ENCODE data around the gene STK32C. TPM values are rescaled to one million over a fixed set of nuclear protein-coding genes. Genes with fewer than 3 reads are reported as not detected.
A peak's percentile ranks its signal among the peaks of the same experiment; 100 is the strongest.
"Not testable (repeated sequence)": the region's sequence is repeated elsewhere in the genome, so short reads cannot be mapped to it uniquely, and the experiment has no call there.

The STK32C gene
- total RNA-seq (2014; rRNA removed; shearing (Covaris generic)), result 24.9 and 31.4 TPM in 2 replicates

DNA sequence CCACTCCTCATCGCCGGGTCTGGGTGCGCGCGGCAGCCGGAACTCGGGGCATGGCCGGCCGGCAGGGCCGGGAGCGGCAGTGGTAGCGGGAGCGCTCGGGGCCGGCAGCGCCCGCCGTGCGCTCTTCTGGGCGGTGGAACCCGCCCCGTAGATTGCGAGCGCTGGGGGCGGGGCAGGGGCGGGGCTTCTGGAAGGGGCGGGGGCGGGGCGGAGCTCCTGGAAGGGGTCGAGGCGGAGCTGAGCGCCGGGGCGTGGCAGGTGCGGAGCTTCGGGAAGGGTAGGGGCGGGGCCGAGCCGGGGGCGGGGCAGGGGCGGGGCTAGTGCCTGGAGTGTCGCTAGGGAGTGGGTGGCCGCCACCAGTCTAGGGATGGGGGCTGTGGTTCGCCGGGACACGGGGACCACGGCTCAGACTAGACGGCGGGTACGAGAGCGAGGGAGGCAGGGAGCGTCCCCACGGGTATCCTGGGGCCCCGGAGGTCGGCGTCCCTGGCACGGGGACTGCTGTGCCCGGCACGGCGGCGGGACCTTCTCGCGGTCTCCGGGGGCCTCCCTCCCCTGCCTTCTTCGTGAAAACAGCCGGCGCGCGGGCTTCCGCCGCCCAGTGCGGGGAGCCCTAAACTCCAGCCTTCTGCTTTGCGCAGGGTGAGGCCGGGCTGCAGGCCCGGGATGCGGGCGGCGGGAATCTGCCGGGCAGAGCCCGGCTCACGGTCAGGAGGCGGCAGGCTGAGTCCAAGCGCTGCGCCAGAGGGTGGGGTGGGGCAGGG lies at the start of gene STK32C:
Gene STK32C, minus strand, starts transcription at position 128 of the 764 bp plus-strand sequence. Its CDS starts 117 bp downstream, at position 11.
- H3K27me3 ChIP-seq (ENCODE audit: control insufficient read depth, insufficient read depth, low read length), result peaks cover 38% of the 10 kb centered on the region
- H3K4me3 ChIP-seq (ENCODE audit: insufficient read depth, low read depth, low read length), result peak within 1 kb of the TSS; percentile 75
- H3K36me3 ChIP-seq (replicated peaks; ENCODE audit: control insufficient read depth, insufficient read depth, low read length), result no peaks in the 10 kb centered on the region; the same call in 1 of the 2 replicates
- peak; percentile 100 for DNase-seq

DNA sequence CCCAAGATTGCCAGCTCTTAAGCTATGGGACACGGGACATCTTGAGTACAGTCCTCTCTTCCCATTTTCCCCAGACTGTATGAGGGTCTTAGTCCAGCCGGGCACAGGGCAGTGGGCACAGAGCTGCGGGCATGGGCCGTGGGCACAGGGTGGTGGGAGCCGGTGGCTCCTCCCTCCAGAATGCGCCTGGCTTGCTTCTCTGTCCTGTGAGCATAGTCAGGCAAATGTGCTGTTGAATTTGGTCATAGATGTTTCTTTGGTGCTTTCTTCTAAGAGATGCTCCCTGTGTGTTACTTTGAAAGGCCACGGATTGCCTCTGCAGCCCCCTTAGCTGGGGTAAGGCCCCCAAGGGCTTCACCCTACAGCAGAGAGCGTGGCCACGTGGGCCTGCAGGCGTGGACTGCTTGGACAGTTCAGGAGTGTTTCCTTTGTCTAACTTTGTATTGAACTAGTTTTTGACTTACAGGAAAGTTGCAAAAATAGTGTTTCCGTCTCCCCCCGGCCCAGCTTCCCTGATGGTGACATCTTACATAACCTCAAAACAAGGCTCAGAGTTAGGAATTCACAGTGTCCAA lies 49.0 kb upstream of the STK32C start:
- DNase-seq, result no peak
- H3K36me3 ChIP-seq (replicated peaks; ENCODE audit: control insufficient read depth, insufficient read depth, low read length), result no peaks in the 10 kb centered on the region
- H3K4me3 ChIP-seq (ENCODE audit: insufficient read depth, low read depth, low read length), result no peak overlapping the region
- no peaks in the 10 kb centered on the region for H3K27me3 ChIP-seq (ENCODE audit: control insufficient read depth, insufficient read depth, low read length)

GRCh38 chr10:132355754-132356153 lies 48.0 kb upstream of the STK32C start:
- no peak for DNase-seq
- no peaks in the 10 kb centered on the region for H3K36me3 ChIP-seq (replicated peaks; ENCODE audit: control insufficient read depth, insufficient read depth, low read length)
- H3K27me3 ChIP-seq (ENCODE audit: control insufficient read depth, insufficient read depth, low read length), result no peaks in the 10 kb centered on the region

GRCh38 chr10:132355297-132355696 lies 47.5 kb upstream of the STK32C start:
- H3K4me3 ChIP-seq (ENCODE audit: insufficient read depth, low read depth, low read length), result no peak overlapping the region
- H3K36me3 ChIP-seq (replicated peaks; ENCODE audit: control insufficient read depth, insufficient read depth, low read length), result no peaks in the 10 kb centered on the region
- no peak for DNase-seq
- H3K27me3 ChIP-seq (ENCODE audit: control insufficient read depth, insufficient read depth, low read length), result no peaks in the 10 kb centered on the region

More at GRCh38 chr10:132355754-132356153, 48.0 kb upstream of the STK32C start:
- H3K4me3 ChIP-seq (ENCODE audit: insufficient read depth, low read depth, low read length), result no peak overlapping the region

- H3K27me3 ChIP-seq (ENCODE audit: control insufficient read depth, insufficient read depth, low read length), result no peaks in the 10 kb centered on the region
- no peak overlapping the region for H3K4me3 ChIP-seq (ENCODE audit: insufficient read depth, low read depth, low read length)
- no peaks in the 10 kb centered on the region for H3K36me3 ChIP-seq (replicated peaks; ENCODE audit: control insufficient read depth, insufficient read depth, low read length)
- DNase-seq, result peak; percentile 70
Measured at GRCh38 chr10:132354356-132355094, 46.8 kb upstream of the STK32C start.

GRCh38 chr10:132353456-132354355 lies 46.0 kb upstream of the STK32C start:
- DNase-seq, result peak; percentile 47
- Histone ChIP-seq H3K4me3 (ENCODE audit: insufficient read depth, low read depth, low read length) (no peak overlapping the region), H3K27me3 (ENCODE audit: control insufficient read depth, insufficient read depth, low read length) (no peaks in the 10 kb centered on the region), H3K36me3 (replicated peaks; ENCODE audit: control insufficient read depth, insufficient read depth, low read length) (no peaks in the 10 kb centered on the region)

GRCh38 chr10:132352462-132353308 lies 44.9 kb upstream of the STK32C start:
- not testable (repeated sequence) for H3K36me3 ChIP-seq (replicated peaks; ENCODE audit: control insufficient read depth, insufficient read depth, low read length); H3K27me3 ChIP-seq (ENCODE audit: control insufficient read depth, insufficient read depth, low read length); H3K4me3 ChIP-seq (ENCODE audit: insufficient read depth, low read depth, low read length)
- peak; percentile 96 for DNase-seq

DNA sequence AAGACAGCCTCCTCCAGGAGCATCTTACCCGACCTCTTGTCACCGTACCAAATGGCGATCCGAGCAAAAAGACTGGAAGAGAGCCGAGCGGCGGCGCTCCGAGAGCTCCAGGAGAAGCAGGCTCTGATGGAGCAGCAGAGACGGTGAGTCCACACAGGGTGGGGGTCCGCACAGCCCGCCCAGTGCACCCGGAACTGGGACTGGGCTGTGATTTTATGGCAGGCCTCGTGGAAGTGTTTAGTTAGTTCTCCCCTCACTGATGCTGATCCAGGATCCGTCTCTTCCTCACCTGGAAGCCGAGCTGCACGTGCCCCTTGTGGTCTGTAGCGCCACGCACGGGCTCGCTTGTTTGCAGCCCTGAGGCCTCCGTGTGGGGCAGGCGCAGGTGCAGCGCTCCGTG lies 43.9 kb upstream of the STK32C start:
- H3K4me3 ChIP-seq (ENCODE audit: insufficient read depth, low read depth, low read length), result no peak overlapping the region
- no peaks in the 10 kb centered on the region for H3K27me3 ChIP-seq (ENCODE audit: control insufficient read depth, insufficient read depth, low read length)
- peak; percentile 76 for DNase-seq
- no peaks in the 10 kb centered on the region for H3K36me3 ChIP-seq (replicated peaks; ENCODE audit: control insufficient read depth, insufficient read depth, low read length)

DNA sequence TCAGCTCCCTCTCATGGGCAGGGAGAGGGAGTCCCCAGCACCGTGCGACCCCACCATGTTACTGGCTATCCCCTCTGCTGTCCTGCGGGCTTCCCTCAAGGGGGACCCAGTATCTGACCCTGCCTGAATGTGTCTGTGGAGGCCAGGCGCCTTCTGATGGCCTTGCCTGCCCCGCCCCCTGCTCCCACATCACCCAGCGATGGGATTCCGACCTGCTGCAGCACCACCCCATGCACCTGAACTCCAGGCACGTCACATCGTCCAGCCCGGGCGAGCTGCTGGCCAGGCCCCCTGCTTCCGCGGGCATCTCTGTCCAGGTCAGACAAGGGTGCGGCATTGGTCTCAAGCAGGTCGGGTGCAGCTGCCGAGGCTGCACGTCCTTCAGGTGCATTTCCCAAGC lies 43.2 kb upstream of the STK32C start:
- DNase-seq, result peak; percentile 56
- Histone ChIP-seq H3K4me3 (ENCODE audit: insufficient read depth, low read depth, low read length) (no peak overlapping the region), H3K27me3 (ENCODE audit: control insufficient read depth, insufficient read depth, low read length) (no peaks in the 10 kb centered on the region), H3K36me3 (replicated peaks; ENCODE audit: control insufficient read depth, insufficient read depth, low read length) (no peaks in the 10 kb centered on the region)

- Histone ChIP-seq H3K27me3 (ENCODE audit: control insufficient read depth, insufficient read depth, low read length) (no peaks in the 10 kb centered on the region), H3K4me3 (ENCODE audit: insufficient read depth, low read depth, low read length) (no peak overlapping the region), H3K36me3 (replicated peaks; ENCODE audit: control insufficient read depth, insufficient read depth, low read length) (no peaks in the 10 kb centered on the region)
- peak; percentile 41 for DNase-seq
Measured at GRCh38 chr10:132350391-132350790, 42.6 kb upstream of the STK32C start.

GRCh38 chr10:132349766-132350165 lies 42.0 kb upstream of the STK32C start:
- no peaks in the 10 kb centered on the region for H3K36me3 ChIP-seq (replicated peaks; ENCODE audit: control insufficient read depth, insufficient read depth, low read length)

GRCh38 chr10:132347931-132348267 lies 40.1 kb upstream of the STK32C start:
- H3K27me3 ChIP-seq (ENCODE audit: control insufficient read depth, insufficient read depth, low read length), result no peaks in the 10 kb centered on the region
- DNase-seq, result no peak
- no peak overlapping the region for H3K4me3 ChIP-seq (ENCODE audit: insufficient read depth, low read depth, low read length)
- no peaks in the 10 kb centered on the region for H3K36me3 ChIP-seq (replicated peaks; ENCODE audit: control insufficient read depth, insufficient read depth, low read length)

More at GRCh38 chr10:132349766-132350165, 42.0 kb upstream of the STK32C start:
- Histone ChIP-seq H3K27me3 (ENCODE audit: control insufficient read depth, insufficient read depth, low read length) (no peaks in the 10 kb centered on the region), H3K4me3 (ENCODE audit: insufficient read depth, low read depth, low read length) (no peak overlapping the region)
- DNase-seq, result no peak

GRCh38 chr10:132347211-132347930 lies 39.6 kb upstream of the STK32C start:
- peak; percentile 52 for DNase-seq
- H3K4me3 ChIP-seq (ENCODE audit: insufficient read depth, low read depth, low read length), result no peak overlapping the region
- H3K27me3 ChIP-seq (ENCODE audit: control insufficient read depth, insufficient read depth, low read length), result no peaks in the 10 kb centered on the region
- H3K36me3 ChIP-seq (replicated peaks; ENCODE audit: control insufficient read depth, insufficient read depth, low read length), result no peaks in the 10 kb centered on the region
